GM12864 (cell line): ENCODE results near the gene PCDH9.
A peak's percentile ranks its signal among the peaks of the same experiment; 100 is the strongest.

Experiments
- DNase-seq: peaks from one replicate; pipeline ENCODE4 v3.0.0-alpha.2; 2011; ENCODE audit warnings: low read depth
- H3K4me3 ChIP-seq: 2 replicates; pipeline ENCODE4 v1.5.1; 2011; ENCODE audit warnings: mild to moderate bottlenecking, low read depth, low read length, control low read depth
- CTCF ChIP-seq: IDR thresholded peaks from 2 replicates; pipeline ENCODE4 v1.5.1; 2011; ENCODE audit warnings: low read depth, mild to moderate bottlenecking, moderate library complexity, low read length, control low read depth, inconsistent platforms; ENCODE audit errors: missing control alignments

PCDH9 gene

DNA sequence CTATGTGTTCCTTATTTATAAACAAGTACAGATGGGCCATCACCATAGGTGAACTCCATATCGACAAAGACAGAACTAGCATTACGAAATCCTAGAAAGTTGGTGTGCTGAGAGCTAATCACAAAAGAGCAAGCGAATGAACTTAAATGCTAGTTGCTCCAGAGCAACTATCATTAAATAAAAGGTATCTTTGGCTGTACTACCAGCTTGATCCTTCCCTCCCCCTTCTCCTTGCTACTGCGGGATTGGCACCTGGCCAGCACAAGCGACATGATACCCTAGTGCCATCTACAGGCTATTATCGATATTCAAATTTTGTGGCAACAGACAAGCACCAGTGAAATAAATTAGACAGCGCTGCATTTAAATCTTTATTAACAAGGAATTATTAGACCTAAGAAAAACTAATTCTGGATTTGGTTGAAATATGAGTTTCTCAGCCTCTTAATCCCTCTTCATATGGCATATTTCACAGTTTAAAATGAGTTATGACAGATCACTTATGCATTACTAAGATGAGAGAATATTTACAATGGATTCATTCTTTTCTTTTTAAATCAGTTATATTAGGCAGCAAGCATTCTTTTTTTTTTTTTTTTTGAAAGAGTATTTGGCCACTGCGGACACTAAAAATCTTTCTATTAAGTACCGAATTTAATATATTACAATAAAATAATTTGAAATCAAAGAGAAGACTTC lies 5.8 kb downstream of the PCDH9 start:
- TF ChIP-seq CTCF, result peak; percentile 24
- no peak overlapping the region for H3K4me3 ChIP-seq

DNA sequence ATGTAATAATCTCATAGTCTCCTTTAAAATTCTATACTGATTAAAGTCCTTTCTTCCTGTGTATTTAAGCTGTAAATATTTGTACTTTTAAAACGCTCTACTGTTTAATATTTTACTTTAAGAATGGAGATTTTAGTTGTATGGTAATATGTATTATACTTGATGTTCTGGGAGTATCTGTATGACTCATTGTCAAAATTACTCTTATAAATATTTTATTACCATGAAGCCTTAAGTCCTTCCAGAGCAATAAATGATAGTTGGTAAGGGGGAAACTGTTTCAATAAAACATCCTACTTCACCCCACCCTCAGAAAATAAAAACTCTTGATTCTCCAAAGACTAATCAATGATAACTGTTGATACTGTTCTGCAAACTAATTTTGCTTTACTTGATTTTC lies 6.4 kb downstream of the PCDH9 start:
- TF ChIP-seq CTCF, result no peak
- no peak overlapping the region for H3K4me3 ChIP-seq
- DNase-seq, result no peak

More for the DNA sequence above, 5.8 kb downstream of the PCDH9 start:
- DNase-seq, result no peak

DNA sequence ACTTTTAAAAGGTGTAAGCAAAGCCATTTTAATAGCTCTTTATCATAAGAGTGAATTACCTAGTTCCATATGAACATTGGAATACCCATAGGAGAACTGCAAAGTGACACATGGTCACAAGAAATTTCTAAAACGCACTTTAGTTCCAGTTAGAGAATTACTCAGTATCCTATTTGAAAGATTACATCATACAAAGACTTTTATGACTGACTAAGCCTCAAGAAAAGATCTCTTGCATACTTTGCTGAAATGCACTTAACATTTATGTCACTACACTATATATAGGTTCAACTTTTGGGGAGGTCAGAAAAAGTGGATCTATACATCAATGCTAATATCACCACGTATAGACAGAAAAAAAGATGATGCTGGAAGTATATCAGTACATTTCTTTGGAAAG lies 7.1 kb downstream of the PCDH9 start:
- no peak overlapping the region for H3K4me3 ChIP-seq
- no peak for TF ChIP-seq CTCF
- no peak for DNase-seq

DNA sequence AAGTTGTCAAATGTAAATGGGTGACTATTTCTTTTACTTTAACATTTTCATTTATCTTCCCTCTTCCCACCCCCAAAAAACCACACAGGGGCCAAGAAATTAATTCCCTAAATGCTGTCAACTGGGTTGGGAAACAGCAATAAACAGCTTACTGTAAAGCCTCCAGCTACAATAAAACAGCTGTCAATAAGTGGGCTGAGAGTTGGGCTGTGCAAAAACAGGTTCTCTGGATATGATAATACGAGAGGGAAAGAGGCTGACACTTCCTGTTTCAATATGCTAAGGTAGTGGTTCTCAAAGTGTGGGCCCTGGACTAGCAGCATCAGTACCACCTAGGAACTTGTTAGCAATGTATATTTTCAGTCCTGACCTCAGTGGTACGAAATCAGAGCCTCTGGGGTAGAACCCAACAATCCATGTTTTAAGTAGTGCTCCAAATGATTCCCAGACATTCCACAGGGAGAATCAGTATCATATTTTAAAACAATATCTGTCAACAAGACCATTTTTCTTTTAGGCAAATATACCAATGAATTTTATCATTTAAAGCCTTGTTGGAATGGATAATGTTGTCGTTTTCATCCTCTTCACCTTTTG lies 8.4 kb downstream of the PCDH9 start:
- no peak for DNase-seq
- no peak for TF ChIP-seq CTCF

GRCh38 chr13:67219113-67219512 lies 11.0 kb downstream of the PCDH9 start:
- DNase-seq, result no peak
- no peak overlapping the region for H3K4me3 ChIP-seq
- TF ChIP-seq CTCF, result no peak

More for the DNA sequence above, 8.4 kb downstream of the PCDH9 start:
- H3K4me3 ChIP-seq, result no peak overlapping the region

GRCh38 chr13:67217880-67218279 lies 12.3 kb downstream of the PCDH9 start:
- H3K4me3 ChIP-seq, result no peak overlapping the region
- DNase-seq, result no peak
- TF ChIP-seq CTCF, result no peak

DNA sequence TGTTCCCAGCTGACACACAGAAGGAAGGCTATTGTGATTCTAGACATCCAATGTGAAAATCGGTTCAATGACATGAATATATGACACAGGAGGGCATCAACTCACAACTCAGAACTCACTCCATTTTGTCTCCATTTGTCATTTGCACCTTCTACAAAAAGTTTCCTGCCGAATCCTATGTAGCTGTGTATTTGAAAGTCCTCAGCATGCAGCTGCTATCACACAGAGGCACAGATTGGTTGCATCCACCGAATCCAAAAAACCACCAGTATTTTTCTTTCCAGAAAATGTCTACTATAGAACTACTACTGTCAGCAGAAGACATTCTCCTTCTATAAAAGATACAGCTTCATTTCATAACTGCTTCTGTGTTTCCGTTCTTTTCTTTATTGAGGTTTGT lies 13.3 kb downstream of the PCDH9 start:
- no peak for DNase-seq
- no peak for TF ChIP-seq CTCF
- no peak overlapping the region for H3K4me3 ChIP-seq
